Fibroblast of the aortic adventitia (primary cell): Measurements from ENCODE around the gene WNK2. TPM values are rescaled to one million over a fixed set of nuclear protein-coding genes. Genes with fewer than 3 reads are reported as not detected.
A peak's percentile ranks its signal among the peaks of the same experiment; 100 is the strongest.

Experiments used
- DNase-seq: peaks from one replicate; pipeline ENCODE4 v3.0.0-alpha.2; 2010; ENCODE audit warnings: low read depth
- H3K4me3 ChIP-seq: 2 replicates; pipeline ENCODE4 v1.5.1; 2011; ENCODE audit warnings: low read depth, mild to moderate bottlenecking, control low read depth, low read length, moderate library complexity
- total RNA-seq: library from RNA; depleted of rRNA; stranded (reverse); fragments of >200 nt; gene quantifications from 2 replicates; pipeline ENCODE4 v1.2.3, GENCODE V29; 2012; ENCODE audit warnings: low replicate concordance
- TF ChIP-seq, protein P1 (sequence below): IDR thresholded peaks from 2 replicates; pipeline ENCODE4 v1.5.1; 2011; ENCODE audit warnings: mild to moderate bottlenecking, low read length, control low read depth, inconsistent platforms; ENCODE audit not compliant: insufficient read depth

The WNK2 gene
- total RNA-seq, 1 donor = not detected

DNA sequence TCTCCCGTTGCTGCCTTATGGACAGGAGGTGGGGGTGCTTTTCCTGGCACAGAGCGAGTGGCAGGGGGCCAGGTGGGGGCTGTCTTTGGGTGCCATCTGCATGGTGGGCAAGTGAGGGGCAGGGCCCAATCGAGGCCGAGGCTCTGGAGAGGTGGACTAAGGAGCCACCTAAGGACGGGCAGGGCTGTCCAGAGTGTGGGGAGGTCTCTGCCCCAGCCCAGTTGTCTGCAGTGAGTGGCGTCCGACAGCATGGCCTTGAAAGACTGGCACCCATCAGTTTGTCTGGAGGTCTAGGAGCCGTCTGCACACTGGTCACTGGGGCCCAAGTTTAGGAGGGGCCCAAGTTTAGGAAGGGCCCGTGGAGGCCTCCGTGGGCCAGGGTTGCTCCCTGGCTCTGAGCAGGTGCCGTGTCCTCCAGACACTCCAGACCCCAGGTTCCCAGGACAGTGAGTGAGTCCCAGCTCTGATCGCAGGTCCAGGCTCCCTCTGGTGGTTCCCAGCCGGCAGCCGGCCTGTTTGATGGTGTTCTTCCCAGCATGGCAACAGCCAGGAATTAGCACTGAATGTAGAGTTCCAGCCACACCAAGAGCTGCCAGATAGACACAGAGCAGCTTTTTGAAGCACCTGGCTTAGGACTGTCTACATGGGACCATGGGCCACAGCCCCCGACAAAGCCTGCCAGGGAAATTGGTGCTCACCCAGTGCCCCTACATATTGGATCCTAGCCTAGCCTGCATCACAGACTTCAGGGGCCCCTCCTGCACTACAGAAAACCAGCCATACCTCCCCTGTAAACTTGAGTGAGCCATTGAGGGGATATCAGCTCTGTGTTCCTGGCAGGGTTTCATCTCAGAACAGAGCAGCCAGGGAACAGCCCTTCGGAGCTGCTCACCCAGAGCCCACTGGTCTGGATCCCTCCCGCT is 120.9 kb downstream of the WNK2 start:
- no peak overlapping the region for H3K4me3 ChIP-seq
- TF ChIP-seq, protein P1, sequence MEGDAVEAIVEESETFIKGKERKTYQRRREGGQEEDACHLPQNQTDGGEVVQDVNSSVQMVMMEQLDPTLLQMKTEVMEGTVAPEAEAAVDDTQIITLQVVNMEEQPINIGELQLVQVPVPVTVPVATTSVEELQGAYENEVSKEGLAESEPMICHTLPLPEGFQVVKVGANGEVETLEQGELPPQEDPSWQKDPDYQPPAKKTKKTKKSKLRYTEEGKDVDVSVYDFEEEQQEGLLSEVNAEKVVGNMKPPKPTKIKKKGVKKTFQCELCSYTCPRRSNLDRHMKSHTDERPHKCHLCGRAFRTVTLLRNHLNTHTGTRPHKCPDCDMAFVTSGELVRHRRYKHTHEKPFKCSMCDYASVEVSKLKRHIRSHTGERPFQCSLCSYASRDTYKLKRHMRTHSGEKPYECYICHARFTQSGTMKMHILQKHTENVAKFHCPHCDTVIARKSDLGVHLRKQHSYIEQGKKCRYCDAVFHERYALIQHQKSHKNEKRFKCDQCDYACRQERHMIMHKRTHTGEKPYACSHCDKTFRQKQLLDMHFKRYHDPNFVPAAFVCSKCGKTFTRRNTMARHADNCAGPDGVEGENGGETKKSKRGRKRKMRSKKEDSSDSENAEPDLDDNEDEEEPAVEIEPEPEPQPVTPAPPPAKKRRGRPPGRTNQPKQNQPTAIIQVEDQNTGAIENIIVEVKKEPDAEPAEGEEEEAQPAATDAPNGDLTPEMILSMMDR = peak; percentile 73
- DNase-seq = peak; percentile 43

- no peak overlapping the region for H3K4me3 ChIP-seq
- TF ChIP-seq, protein P1 = no peak
- no peak for DNase-seq
Measured at GRCh38 chr9:93305497-93306020, 121.6 kb downstream of the WNK2 start.

DNA sequence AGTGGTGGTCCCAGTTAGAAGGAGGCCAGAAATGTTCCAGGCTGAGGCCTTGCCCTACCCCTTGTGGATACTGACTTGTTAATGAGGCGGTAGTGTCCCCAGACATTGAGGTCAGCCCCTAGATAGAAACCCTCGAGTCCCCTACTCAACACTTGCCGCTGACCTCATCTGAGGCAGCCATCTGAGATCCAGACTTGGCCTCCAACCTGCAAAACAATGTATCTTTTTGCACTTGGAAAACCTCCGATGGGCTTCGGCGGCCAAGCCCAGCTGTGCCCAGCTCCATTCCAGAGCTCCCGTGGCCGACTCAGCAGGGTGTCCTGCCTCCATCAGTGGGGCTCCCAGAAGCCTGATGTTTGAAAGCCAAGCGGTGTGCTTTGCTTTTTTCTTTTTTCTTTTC is 122.1 kb downstream of the WNK2 start:
- DNase-seq = no peak
- no peak overlapping the region for H3K4me3 ChIP-seq
- TF ChIP-seq, protein P1 = no peak

DNA sequence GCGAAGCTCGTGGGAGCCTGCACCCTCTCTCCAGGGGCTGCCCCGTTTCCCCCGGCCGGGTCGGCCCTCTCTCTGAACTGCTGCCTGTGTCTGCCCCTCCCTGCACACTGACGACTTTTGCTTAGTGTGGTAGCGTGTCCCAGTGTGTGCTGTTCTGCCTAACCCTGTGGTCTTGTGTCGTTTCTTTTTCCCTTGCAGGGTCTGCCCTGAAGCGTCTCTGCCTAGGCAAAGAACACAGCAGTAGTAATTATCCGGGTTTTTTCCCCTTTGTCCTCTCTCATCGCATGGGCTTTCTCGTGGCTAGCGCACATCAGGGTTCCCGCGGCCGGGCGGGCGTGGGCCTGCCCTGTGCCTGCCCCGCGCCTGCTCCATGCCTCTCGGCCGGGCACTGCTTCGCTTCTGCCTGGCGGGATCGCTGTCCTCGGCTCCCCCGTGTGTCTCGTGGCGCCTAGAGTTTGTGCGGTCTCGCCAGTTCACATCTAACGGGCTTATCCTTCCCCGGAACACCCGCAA is 122.7 kb downstream of the WNK2 start:
- TF ChIP-seq, protein P1 = no peak
- no peak overlapping the region for H3K4me3 ChIP-seq
- DNase-seq = no peak

DNA sequence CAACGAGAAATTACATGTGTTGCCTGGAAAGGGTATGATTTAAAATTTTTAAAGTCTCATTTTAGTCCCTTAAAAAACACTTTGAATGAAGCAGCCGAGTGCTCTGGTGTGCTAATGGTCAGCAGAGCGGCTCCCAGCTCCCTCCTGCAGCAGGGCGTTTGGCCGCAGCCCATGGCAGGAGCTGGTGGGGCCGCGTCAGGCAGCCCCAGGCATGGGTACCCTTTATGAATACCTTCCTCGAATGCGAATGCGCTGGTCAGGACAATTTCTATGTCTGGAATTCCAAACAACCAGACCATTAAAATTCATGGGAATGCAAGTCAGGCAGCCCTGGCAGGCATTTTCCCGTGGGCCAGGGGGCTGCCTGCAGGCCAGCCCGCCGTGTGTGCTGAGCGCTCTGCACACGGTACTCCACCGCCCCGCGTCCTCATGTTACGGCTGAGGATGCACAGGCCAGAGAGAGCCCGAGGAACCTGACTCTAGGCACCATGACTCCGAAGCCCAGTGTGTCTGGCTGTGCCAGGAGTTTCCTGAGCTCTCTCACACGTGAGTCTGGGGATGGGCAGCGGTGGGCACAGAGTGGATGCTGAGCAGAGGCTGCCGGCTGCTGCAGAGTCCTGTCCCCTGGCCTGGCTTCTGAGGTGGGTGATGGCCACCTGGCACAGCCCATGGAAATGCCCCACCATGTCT is 123.7 kb downstream of the WNK2 start:
- H3K4me3 ChIP-seq = no peak overlapping the region
- TF ChIP-seq, protein P1 = no peak
- DNase-seq = no peak

- TF ChIP-seq, protein P1 = no peak
- H3K4me3 ChIP-seq = no peak overlapping the region
- no peak for DNase-seq
Measured at GRCh38 chr9:93308158-93308602, 124.2 kb downstream of the WNK2 start.
